Measurements from ENCODE around the gene ANKRD6.

DNA sequence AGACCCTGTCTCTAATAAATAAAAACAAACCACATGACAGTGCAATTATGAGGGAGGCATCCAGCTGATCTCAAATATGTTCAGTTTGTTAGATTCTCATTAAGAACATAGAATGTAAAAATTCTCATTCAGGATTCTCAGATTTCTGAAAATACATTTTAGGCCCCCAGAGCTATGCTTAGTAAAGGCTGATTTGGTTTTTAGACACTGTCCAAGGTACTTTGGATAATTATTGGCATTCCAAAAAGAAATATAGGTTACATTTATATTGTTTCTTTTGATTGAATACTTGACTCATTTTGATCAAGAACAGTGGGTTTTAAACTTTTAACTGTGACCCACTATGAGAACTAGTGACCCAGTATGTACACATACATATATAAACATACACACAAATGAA is 55.5 kb downstream of the ANKRD6 start:
- TF ChIP-seq, protein P1, sequence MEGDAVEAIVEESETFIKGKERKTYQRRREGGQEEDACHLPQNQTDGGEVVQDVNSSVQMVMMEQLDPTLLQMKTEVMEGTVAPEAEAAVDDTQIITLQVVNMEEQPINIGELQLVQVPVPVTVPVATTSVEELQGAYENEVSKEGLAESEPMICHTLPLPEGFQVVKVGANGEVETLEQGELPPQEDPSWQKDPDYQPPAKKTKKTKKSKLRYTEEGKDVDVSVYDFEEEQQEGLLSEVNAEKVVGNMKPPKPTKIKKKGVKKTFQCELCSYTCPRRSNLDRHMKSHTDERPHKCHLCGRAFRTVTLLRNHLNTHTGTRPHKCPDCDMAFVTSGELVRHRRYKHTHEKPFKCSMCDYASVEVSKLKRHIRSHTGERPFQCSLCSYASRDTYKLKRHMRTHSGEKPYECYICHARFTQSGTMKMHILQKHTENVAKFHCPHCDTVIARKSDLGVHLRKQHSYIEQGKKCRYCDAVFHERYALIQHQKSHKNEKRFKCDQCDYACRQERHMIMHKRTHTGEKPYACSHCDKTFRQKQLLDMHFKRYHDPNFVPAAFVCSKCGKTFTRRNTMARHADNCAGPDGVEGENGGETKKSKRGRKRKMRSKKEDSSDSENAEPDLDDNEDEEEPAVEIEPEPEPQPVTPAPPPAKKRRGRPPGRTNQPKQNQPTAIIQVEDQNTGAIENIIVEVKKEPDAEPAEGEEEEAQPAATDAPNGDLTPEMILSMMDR (IDR thresholded peaks at IDR 0.05), result no peak
- no peak for TF ChIP-seq POLR2A (IDR thresholded peaks at IDR 0.05)
